Measurements from ENCODE around the gene COL9A2. TPM values are rescaled to one million over a fixed set of nuclear protein-coding genes. Genes with fewer than 3 reads are reported as not detected.

COL9A2 gene
- total RNA-seq, 4 donors from 2014 or later = 2.0 to 27.0 (median 4.8) TPM

GRCh38 chr1:40281853-40282252, 35.2 kb downstream of the COL9A2 start:
- Histone ChIP-seq H3K4me1 (no peaks in the 10 kb centered on the region), H3K27me3 (no peaks in the 10 kb centered on the region), H3K36me3 (no peaks in the 10 kb centered on the region), H3K4me3 (no peak overlapping the region), H3K27ac (no peak overlapping the region), H3K9me3 (no peaks in the 10 kb centered on the region)
- DNase-seq = no peak
- TF ChIP-seq CTCF (IDR thresholded peaks at IDR 0.05) (no peak), POLR2A (IDR thresholded peaks at IDR 0.05) (no peak)
- intact Hi-C loops (cut with DNase I; ENCODE audit: low total_unique reads) = no loop called here

DNA sequence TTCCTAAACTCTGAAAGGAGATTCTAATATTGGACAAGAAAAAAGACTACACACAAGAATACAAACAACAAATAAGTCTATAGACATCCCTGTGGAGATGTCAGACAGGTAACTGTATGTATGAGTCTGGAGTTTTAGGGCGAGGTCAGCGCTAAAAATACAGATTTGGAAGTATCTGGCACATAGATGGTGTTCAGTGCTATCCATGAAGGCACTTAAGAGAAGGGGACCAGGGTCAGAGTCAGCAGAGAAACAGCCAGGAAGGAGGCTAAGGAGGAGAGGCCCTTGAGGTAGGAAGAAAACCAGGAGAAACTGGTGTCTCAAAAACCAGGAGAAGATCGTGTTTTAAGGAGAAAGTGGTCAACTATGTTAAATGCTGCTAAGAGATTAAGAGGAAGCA, 41.0 kb downstream of the COL9A2 start:
- H3K4me3 ChIP-seq = no peak overlapping the region
- no peak for DNase-seq
- no peaks in the 10 kb centered on the region for H3K9me3 ChIP-seq
- H3K4me1 ChIP-seq = no peaks in the 10 kb centered on the region
- H3K27ac ChIP-seq = no peak overlapping the region
- H3K36me3 ChIP-seq = no peaks in the 10 kb centered on the region
- intact Hi-C loops (cut with DNase I; ENCODE audit: low total_unique reads) = no loop called here
- TF ChIP-seq POLR2A (IDR thresholded peaks at IDR 0.05) (no peak), CTCF (IDR thresholded peaks at IDR 0.05) (no peak)
- H3K27me3 ChIP-seq = no peaks in the 10 kb centered on the region

GRCh38 chr1:40274331-40274730, 42.8 kb downstream of the COL9A2 start:
- Histone ChIP-seq H3K4me1 (no peaks in the 10 kb centered on the region), H3K9me3 (no peaks in the 10 kb centered on the region), H3K27me3 (no peaks in the 10 kb centered on the region), H3K36me3 (no peaks in the 10 kb centered on the region), H3K27ac (no peak overlapping the region), H3K4me3 (no peak overlapping the region)
- intact Hi-C loops (cut with DNase I; ENCODE audit: low total_unique reads) = no loop called here
- TF ChIP-seq POLR2A (IDR thresholded peaks at IDR 0.05) (no peak), CTCF (IDR thresholded peaks at IDR 0.05) (no peak)
- no peak for DNase-seq

DNA sequence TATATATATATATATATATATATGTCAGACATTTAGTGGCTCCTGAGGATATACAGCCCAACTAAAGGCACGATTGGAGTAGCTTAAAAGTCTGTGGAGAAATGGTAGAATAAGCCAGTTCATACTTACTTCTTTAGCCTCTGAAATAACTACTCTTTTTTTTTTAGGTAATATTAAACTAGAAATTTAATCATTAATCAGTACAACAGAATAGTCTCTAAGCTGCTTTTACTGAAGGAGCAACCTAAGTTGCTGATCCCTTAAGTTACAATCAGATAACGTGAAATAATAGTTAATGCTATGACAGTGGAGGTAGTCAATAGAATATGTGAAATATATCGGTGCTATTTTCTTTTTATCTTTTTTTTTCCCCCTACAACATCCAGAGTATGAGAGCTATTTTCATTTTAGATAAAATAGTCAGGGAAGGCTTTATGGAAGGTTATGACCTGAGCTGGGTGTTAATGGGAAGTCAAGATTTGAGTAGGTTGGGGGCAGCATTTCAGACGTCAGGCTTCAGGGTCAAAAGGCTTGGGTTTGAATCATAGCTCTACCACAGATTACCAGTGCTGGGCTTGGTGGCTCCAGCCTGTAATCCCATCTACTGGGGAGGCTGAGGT, 43.4 kb downstream of the COL9A2 start:
- intact Hi-C loops (cut with DNase I; ENCODE audit: low total_unique reads) = no loop called here
- H3K27ac ChIP-seq = no peak overlapping the region
- no peak for DNase-seq
- no peaks in the 10 kb centered on the region for H3K4me1 ChIP-seq
- TF ChIP-seq POLR2A (IDR thresholded peaks at IDR 0.05) (no peak), CTCF (IDR thresholded peaks at IDR 0.05) (no peak)
- no peaks in the 10 kb centered on the region for H3K36me3 ChIP-seq
- H3K4me3 ChIP-seq = no peak overlapping the region
- H3K9me3 ChIP-seq = no peaks in the 10 kb centered on the region
- H3K27me3 ChIP-seq = no peaks in the 10 kb centered on the region

- Histone ChIP-seq H3K4me1 (no peaks in the 10 kb centered on the region), H3K27ac (no peak overlapping the region), H3K27me3 (no peaks in the 10 kb centered on the region), H3K9me3 (no peaks in the 10 kb centered on the region), H3K4me3 (no peak overlapping the region), H3K36me3 (no peaks in the 10 kb centered on the region)
- no peak for TF ChIP-seq POLR2A (IDR thresholded peaks at IDR 0.05)
- TF ChIP-seq CTCF (IDR thresholded peaks at IDR 0.05) = no peak
- DNase-seq = no peak
- intact Hi-C loops (cut with DNase I; ENCODE audit: low total_unique reads) = no loop called here
These were observed 44.4 kb downstream of the COL9A2 start for GRCh38 chr1:40272653-40273213.

All from uterus (tissue), 4 donors.